GM21423 (cell line): Measurements from ENCODE around the gene CHRND.
"Not testable (repeated sequence)": the region's sequence is repeated elsewhere in the genome, so short reads cannot be mapped to it uniquely, and the experiment has no call there.

Experiments used
- ATAC-seq: cut with Tn5 transposase; IDR thresholded peaks from one replicate; pipeline ENCODE4 v1.9.1; 2021; ENCODE audit warnings: mild to moderate bottlenecking, moderate library complexity; ENCODE audit not compliant: unreplicated experiment

CHRND gene

DNA sequence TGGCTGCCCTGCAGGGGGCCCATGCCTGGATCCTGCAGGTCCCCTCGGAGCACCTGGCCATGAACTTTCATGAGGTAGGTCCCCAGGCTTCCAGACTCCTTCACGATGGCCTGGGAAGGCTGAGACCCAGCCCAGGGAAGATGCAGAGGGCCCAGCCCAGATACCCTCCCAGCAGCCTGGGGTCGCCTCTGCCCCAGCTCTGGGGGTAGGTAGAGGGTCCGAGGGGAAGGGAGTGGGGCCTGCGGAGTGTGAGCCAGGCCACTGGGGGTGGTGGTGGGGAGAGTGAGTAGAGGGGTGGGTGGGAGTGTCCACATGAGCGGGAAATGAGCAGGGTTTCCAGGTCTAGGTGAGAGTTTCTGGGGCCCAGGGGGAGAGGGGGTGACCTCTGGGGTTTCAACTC is 1.2 kb upstream of the CHRND start:
- no peak for ATAC-seq

- no peak for ATAC-seq
Observed at GRCh38 chr2:232525199-232525598, 761 bp upstream of the CHRND start.

DNA sequence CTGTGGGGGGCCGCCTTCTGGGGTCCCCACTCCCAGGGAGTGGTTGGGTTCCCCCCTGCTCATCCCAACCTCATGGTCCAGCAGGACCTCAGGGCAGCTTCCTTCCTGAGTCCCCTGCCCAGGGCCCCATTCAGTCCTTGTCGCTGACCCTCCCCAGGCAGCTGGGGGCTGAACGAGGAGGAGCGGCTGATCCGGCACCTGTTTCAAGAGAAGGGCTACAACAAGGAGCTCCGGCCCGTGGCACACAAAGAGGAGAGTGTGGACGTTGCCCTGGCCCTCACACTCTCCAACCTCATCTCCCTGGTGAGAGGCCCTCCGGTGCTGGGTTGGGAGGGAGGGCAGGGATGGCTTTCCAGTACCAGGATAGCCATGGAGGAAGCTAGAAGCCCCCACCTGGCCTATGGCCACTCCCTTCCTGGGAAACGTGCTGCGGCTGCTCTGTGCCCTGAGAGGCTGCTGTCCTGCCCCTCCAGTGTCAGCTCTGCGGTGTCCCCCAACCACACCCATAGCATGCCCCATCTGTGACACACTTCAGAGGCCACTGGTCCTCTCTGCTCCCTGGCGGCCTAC is 497 bp downstream of the CHRND start:
- no peak for ATAC-seq

GRCh38 chr2:232527905-232528470 is 2.0 kb downstream of the CHRND start:
- no peak for ATAC-seq

GRCh38 chr2:232528746-232529460 is 2.9 kb downstream of the CHRND start:
- no peak for ATAC-seq

- no peak for ATAC-seq
Observed at GRCh38 chr2:232529806-232530547, 4.0 kb downstream of the CHRND start.

DNA sequence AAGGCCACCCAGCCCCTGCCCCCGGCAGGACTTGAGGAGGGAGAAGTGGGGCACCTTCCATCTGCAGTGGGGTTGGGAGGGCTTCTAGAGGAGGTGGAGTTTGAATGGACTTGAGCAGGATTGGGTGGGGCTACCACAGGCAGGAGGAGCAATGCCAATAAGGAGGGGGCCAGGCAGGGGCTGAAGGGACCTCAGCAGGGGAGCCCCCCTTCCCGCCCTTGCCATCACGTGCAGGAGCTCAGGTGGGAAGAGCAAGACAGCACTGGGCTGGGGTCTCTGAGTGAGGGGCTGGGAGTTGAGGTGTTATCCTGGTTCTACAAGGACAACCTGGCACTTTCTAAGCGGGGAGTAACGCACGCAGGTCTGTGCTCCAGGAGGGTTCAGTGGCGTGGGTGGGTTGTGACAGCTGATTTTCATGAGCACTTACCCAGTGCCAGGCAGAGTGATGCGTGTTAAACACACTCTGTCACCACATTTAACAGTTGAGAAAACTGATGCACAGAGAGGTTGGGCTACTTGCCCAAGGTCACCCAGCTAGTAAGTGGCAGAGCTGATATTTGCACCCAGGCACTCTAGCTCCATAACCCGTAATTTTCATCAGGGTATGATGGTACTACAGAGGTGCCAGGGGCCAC is 4.8 kb downstream of the CHRND start:
- ATAC-seq, result no peak

DNA sequence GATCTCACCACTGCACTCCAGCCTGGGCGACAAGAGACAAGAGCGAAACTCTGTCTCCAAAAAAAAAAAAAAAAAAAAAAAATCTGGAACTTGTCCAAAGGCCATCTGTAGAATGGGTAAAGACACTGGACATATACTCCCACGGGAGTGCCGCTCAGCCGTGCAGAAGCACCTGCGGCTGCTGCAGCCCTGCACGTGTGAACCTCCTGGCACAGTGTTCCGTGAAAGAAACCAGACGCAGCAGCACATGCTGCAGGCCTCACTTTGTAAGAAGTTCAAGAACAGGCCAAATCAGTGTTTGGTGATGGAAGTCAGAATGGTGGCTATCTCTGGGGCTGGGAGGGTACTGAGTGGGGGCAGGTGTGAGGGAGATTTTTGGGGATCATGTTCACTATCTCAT is 6.5 kb downstream of the CHRND start:
- no peak for ATAC-seq

DNA sequence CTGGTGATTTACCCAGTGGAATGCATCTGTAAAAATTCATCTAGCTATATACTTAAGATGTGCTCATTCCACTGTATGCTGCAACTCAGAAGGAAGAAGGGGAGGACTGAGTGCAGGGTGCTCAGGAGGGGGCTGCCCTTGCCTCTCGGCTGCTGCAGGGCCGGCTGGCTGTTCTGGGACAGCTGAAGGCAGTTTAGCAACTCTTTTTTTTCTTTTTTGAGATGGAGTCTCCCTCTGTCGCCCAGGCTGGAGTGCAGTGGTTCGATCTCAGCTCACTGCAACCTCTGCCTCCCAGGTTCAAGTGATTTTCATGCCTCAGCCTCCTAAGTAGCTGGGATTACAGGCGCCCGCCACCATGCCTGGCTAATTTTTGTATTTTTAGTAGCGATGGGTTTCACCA is 6.9 kb downstream of the CHRND start:
- ATAC-seq, result not testable (repeated sequence)

DNA sequence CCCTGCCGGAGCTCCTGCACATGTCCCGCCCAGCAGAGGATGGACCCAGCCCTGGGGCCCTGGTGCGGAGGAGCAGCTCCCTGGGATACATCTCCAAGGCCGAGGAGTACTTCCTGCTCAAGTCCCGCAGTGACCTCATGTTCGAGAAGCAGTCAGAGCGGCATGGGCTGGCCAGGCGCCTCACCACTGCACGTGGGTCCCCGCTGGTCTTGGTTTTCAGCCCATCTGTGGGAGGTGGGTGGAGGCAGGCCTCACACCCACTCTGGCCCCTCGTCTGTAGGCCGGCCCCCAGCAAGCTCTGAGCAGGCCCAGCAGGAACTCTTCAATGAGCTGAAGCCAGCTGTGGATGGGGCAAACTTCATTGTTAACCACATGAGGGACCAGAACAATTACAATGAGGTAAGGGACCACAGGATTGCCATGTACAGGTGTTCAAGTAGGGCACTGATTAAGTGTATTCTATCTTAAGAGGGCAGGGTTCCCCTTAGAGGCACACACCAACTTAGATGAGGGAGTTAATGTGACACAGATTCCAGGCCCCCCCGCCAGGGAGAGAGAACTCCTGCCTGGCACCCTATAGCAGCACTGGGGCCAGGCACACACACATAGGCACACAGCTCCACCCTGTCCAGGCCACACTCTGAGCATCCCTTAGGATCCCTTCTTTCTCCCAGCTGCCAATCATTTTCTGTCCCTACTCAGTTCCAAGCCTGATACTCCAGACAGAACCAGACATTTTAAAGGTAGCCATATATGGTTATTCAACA is 8.2 kb downstream of the CHRND start:
- ATAC-seq, result no peak

GRCh38 chr2:232534940-232535651 is 9.1 kb downstream of the CHRND start:
- no peak for ATAC-seq

GRCh38 chr2:232535761-232536530 is 10.0 kb downstream of the CHRND start:
- ATAC-seq, result no peak

DNA sequence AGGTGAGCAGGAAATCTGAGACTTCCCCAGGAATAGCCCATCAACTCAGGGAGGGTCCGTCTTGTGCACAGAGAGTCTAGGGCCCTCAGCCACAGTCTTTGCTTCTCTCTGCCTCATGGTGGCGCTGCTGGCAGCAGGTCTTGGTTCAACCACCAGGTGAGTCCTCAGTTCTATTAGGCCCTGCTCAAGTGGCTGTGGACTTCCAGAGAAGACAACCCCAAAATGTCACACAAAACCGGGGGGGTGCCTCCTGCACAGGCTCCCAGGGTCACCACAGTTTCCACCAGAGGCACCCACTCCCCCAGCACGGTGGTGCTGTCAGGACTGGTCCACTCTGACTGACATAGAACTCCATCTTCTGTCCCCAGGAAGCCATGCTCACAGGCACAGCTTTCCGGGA is 11.1 kb downstream of the CHRND start:
- ATAC-seq, result no peak

DNA sequence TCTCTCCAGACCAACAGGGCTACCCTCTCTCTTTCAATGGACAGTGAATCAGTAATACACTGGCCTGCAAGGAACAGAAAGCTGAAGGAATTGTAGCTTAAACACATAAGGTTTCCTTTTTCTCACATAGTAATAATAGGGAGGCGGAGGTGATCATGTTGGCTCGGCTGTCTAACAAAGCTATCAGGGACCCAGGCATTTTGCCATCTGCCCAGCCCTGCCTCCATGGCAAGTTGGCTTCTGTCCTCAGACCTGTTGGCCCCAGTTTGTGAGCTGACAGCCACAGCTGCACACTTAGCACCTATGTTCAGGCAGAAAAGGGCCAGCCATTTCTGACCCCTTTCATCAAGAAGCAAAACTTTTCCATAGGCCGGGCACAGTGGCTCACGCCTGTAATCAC is 11.5 kb downstream of the CHRND start:
- no peak for ATAC-seq

DNA sequence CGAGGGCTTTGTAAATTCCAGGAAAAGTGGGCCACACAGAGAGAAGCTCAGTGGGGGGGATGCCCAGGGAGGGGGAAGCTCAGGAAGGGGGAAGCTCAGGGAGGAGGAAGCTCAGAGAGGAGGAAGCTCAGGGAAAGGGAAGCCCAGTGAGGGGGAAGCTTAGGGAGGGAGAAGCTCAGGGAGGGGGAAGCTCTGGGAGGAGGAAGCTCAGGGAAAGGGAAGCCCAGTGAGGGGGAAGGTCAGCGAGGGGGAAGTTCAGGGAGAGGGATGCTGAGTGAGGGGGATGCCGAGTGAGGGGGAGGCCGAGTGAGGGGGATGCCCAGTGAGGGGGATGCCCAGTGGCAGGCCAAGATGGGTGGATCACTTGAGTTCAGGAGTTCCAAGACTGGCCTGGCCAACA is 12.7 kb downstream of the CHRND start:
- no peak for ATAC-seq

GRCh38 chr2:232539298-232540231 is 13.6 kb downstream of the CHRND start, which contains the start of gene CHRNG:
Gene CHRNG (plus strand): TSS chr2:232539692. CDS start chr2:232539748, 56 bp downstream.
- ATAC-seq, result no peak

- ATAC-seq, result no peak
Observed at GRCh38 chr2:232540441-232541041, 14.6 kb downstream of the CHRND start.
